ENCODE data around the gene KCND1. TPM values are rescaled to one million over a fixed set of nuclear protein-coding genes. Genes with fewer than 3 reads are reported as not detected.

Gene KCND1
- total RNA-seq, 1 donor from 2014 or later = 0.30 TPM

DNA sequence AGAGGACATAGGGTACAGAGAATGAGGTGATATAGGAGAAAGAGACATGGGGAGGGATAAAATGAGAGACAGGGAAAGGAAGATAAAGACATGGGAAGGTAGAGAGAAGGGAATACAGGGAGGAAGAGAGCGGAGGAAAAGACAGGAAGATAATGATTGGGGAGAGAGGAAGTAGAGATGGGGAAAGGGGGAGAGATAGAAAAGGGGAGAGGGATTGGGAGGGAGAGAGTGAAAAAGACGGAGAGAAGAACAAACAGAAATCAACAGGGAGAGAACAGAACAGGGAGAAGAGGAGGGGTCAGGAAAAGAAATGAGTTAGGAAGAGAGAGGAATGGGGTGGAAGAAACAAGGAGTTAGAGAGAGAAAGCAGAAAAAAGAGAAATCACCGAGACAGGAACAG is 25.8 kb upstream of the KCND1 start:
- H3K4me3 ChIP-seq = no peak overlapping the region
- no peaks in the 10 kb centered on the region for H3K27me3 ChIP-seq (ENCODE audit: low read depth)
- intact Hi-C loops (cut with micrococcal nuclease) = no loop called here
- H3K36me3 ChIP-seq = peaks cover 23% of the 10 kb centered on the region
- no peak for DNase-seq
- TF ChIP-seq, protein P1, sequence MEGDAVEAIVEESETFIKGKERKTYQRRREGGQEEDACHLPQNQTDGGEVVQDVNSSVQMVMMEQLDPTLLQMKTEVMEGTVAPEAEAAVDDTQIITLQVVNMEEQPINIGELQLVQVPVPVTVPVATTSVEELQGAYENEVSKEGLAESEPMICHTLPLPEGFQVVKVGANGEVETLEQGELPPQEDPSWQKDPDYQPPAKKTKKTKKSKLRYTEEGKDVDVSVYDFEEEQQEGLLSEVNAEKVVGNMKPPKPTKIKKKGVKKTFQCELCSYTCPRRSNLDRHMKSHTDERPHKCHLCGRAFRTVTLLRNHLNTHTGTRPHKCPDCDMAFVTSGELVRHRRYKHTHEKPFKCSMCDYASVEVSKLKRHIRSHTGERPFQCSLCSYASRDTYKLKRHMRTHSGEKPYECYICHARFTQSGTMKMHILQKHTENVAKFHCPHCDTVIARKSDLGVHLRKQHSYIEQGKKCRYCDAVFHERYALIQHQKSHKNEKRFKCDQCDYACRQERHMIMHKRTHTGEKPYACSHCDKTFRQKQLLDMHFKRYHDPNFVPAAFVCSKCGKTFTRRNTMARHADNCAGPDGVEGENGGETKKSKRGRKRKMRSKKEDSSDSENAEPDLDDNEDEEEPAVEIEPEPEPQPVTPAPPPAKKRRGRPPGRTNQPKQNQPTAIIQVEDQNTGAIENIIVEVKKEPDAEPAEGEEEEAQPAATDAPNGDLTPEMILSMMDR (IDR thresholded peaks at IDR 0.05; ENCODE audit: borderline replicate concordance) = no peak
- H3K27ac ChIP-seq (replicated peaks) = no peak overlapping the region
- peaks cover 7% of the 10 kb centered on the region for H3K4me1 ChIP-seq
- H3K9me3 ChIP-seq (replicated peaks) = no peaks in the 10 kb centered on the region

DNA sequence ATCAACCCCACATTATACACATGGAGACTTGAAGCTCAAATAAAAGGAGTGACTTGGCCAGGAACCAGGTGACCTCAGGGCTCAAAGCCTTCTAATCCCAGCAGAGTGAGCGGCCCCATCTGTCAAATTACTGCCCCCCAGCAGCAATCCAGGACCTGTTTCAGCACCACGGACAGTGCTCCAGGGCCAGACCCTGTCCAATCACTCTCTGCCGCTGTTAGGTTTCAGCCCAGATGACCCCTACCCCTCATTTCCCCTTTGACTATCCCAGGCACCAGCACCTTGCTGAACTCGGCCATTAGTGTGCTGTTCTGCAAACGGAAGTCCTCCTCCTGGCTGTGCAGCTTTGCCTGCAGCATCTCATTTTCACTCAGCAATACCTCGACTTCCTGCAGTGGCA is 25.3 kb upstream of the KCND1 start:
- no peak for DNase-seq
- peaks cover 7% of the 10 kb centered on the region for H3K4me1 ChIP-seq
- no peak overlapping the region for H3K27ac ChIP-seq (replicated peaks)
- H3K9me3 ChIP-seq (replicated peaks) = no peaks in the 10 kb centered on the region
- no peaks in the 10 kb centered on the region for H3K27me3 ChIP-seq (ENCODE audit: low read depth)
- no peak overlapping the region for H3K4me3 ChIP-seq
- intact Hi-C loops (cut with micrococcal nuclease) = no loop called here
- peaks cover 23% of the 10 kb centered on the region for H3K36me3 ChIP-seq
- TF ChIP-seq, protein P1 (IDR thresholded peaks at IDR 0.05; ENCODE audit: borderline replicate concordance) = no peak

DNA sequence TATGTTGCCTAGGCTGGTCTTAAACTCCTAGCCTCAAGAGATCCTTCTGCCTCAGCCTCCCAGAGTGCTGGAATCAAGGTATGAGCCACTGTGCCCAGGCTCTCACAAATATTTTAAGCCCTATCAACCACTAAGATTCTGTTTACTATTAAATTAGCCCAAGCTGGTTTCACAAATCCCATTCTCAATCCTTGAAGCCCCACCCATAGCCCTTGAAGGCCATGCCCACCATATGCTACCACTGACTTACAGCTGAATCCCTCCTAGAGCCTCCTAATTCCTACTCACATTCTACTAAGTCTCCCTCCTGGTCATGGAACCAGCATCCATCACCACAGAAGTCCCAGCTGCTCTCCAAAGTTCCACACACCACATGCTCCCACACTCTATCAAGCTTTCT is 20.7 kb upstream of the KCND1 start:
- Histone ChIP-seq H3K4me3 (no peak overlapping the region), H3K27me3 (ENCODE audit: low read depth) (no peaks in the 10 kb centered on the region), H3K9me3 (replicated peaks) (no peaks in the 10 kb centered on the region), H3K36me3 (peaks cover 24% of the 10 kb centered on the region), H3K4me1 (no peaks in the 10 kb centered on the region), H3K27ac (replicated peaks) (no peak overlapping the region)
- TF ChIP-seq, protein P1 (IDR thresholded peaks at IDR 0.05; ENCODE audit: borderline replicate concordance) = no peak
- intact Hi-C loops (cut with micrococcal nuclease) = no loop called here
- DNase-seq = no peak

DNA sequence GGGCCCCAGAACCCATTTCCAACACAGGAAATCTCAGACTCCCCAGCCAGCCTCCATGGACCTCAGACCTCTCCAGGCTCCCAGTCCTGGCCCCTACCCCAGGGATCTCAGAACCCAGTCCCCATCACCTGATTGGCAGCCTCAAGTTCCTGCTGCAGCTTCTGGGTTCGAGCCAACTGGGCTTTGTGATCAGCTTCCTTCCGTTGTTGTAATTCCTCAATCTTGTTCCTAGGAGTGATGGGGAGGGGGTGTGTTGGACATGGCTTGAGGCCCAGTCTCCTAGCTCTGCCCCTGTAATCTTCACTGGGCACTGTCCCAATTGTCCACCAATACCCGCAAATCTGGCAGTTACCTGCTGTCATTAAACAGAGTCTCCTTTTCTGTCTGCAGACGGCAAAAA is 17.8 kb upstream of the KCND1 start:
- no peaks in the 10 kb centered on the region for H3K4me1 ChIP-seq
- intact Hi-C loops (cut with micrococcal nuclease) = no loop called here

DNA sequence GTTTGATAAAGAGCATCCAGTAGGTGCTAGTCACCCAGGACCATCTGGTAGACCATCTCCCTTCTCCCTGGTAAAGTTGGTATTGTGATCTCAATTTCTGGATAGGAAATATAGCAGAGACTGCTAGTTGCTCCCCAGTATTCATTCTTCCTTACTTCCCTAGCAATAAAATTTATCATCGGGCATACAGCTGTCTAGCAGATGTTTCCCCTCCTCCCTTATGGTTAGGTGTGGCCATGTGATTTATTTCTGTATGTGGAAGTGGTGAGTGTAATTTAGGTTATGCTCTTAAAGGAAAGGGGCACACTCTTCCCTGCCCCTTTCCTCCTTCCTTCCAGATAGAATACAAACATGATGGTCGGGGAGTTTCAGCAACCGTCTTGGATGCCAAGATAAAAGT is 12.3 kb upstream of the KCND1 start:
- no peak for DNase-seq
- Histone ChIP-seq H3K4me1 (no peaks in the 10 kb centered on the region), H3K36me3 (peaks cover 43% of the 10 kb centered on the region), H3K27me3 (ENCODE audit: low read depth) (no peaks in the 10 kb centered on the region), H3K9me3 (replicated peaks) (no peaks in the 10 kb centered on the region), H3K4me3 (no peak overlapping the region), H3K27ac (replicated peaks) (no peak overlapping the region)
- TF ChIP-seq, protein P1 (IDR thresholded peaks at IDR 0.05; ENCODE audit: borderline replicate concordance) = no peak
- intact Hi-C loops (cut with micrococcal nuclease) = no loop called here

More for the DNA sequence above, 17.8 kb upstream of the KCND1 start:
- Histone ChIP-seq H3K9me3 (replicated peaks) (no peaks in the 10 kb centered on the region), H3K36me3 (peaks cover 22% of the 10 kb centered on the region), H3K27ac (replicated peaks) (no peak overlapping the region), H3K4me3 (no peak overlapping the region), H3K27me3 (ENCODE audit: low read depth) (no peaks in the 10 kb centered on the region)
- no peak for DNase-seq
- TF ChIP-seq, protein P1 (IDR thresholded peaks at IDR 0.05; ENCODE audit: borderline replicate concordance) = no peak

DNA sequence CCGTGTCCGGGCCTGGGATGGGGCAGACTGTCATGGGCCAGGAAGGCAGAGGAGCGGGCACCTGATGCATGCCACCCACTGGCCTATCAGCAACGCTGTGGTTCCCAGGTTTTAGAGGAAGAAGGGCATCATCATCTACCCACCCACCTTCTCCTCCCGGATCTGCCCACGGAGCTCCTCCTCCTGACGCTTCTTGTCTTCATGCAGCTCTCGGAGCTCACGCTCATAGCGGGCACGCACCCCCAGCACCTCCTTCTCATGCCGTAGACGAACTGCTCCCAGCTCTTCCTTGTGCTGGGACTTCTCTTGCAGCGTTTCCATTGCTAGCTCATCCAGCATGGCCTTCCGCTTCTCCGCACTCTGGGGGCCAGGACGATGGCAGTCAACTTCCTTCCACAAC is 11.4 kb upstream of the KCND1 start:
- intact Hi-C loops (cut with micrococcal nuclease) = no loop called here
- H3K9me3 ChIP-seq (replicated peaks) = no peaks in the 10 kb centered on the region
- H3K27me3 ChIP-seq (ENCODE audit: low read depth) = no peaks in the 10 kb centered on the region
- H3K27ac ChIP-seq (replicated peaks) = no peak overlapping the region
- no peak overlapping the region for H3K4me3 ChIP-seq
- no peaks in the 10 kb centered on the region for H3K4me1 ChIP-seq
- DNase-seq = no peak
- peaks cover 43% of the 10 kb centered on the region for H3K36me3 ChIP-seq
- TF ChIP-seq, protein P1 (IDR thresholded peaks at IDR 0.05; ENCODE audit: borderline replicate concordance) = no peak
